Smooth muscle cell (in vitro differentiated cells): ENCODE results near the gene SUPT3H. TPM values are rescaled to one million over a fixed set of nuclear protein-coding genes. Genes with fewer than 3 reads are reported as not detected.

Experiments used
- DNase-seq: peaks from one replicate; lab custom pipeline; 2025; ENCODE audit not compliant: unreplicated experiment; lab: John Stamatoyannopoulos, UW
- H2AFZ ChIP-seq: fragments of 200-600 bp; sonication (generic); 2 replicates; pipeline ENCODE4 v1.6.0; 2016; ENCODE audit warnings: antibody characterized with exemption, low read depth, mild to moderate bottlenecking
- H3F3A ChIP-seq: fragments of 200-600 bp; sonication (generic); 2 replicates; pipeline ENCODE4 v1.6.0; 2017; ENCODE audit warnings: antibody characterized with exemption, low read depth
- H3K27ac ChIP-seq: fragments of 200-600 bp; sonication (generic); 2 replicates; pipeline ENCODE4 v1.5.1; 2016; ENCODE audit warnings: low read depth, mild to moderate bottlenecking
- H3K27me3 ChIP-seq: fragments of 200-600 bp; sonication (generic); 2 replicates; pipeline ENCODE4 v1.6.1; 2016; ENCODE audit warnings: low read depth, mild to moderate bottlenecking
- H3K36me3 ChIP-seq: fragments of 200-600 bp; sonication (generic); 2 replicates; pipeline ENCODE4 v1.5.1; 2016; ENCODE audit warnings: low read depth
- H3K4me1 ChIP-seq: fragments of 200-600 bp; sonication (generic); 2 replicates; pipeline ENCODE4 v1.5.1; 2016; ENCODE audit warnings: low read depth
- H3K4me2 ChIP-seq: fragments of 200-600 bp; sonication (generic); 2 replicates; pipeline ENCODE4 v1.6.0; 2016; ENCODE audit warnings: mild to moderate bottlenecking
- H3K4me3 ChIP-seq: fragments of 200-600 bp; sonication (generic); 2 replicates; pipeline ENCODE4 v1.5.1; 2016; ENCODE audit warnings: mild to moderate bottlenecking
- H3K79me2 ChIP-seq: fragments of 200-600 bp; sonication (generic); 2 replicates; pipeline ENCODE4 v1.6.0; 2016; ENCODE audit warnings: low read depth, mild to moderate bottlenecking
- H3K9ac ChIP-seq: fragments of 200-600 bp; sonication (generic); 2 replicates; pipeline ENCODE4 v1.6.0; 2016; ENCODE audit warnings: low read depth
- H3K9me3 ChIP-seq: fragments of 200-600 bp; sonication (generic); replicated peaks from 2 replicates; pipeline ENCODE4 v1.5.1; 2016; ENCODE audit warnings: low read depth
- H4K20me1 ChIP-seq: fragments of 200-600 bp; sonication (generic); 2 replicates; pipeline ENCODE4 v1.6.0; 2016; ENCODE audit warnings: low read depth
- WGBS: methylation state at CpG from one replicate; pipeline ENCODE4 v1.1.7; 2016; ENCODE audit warnings: low lambda C conversion rate; 5-methylcytosine and 5-hydroxymethylcytosine counted together
- polyA plus RNA-seq: library from polyadenylated mRNA; unstranded; fragments of >200 nt; fragmentation: Nextera tagmentation; extraction: Ambion mirVana; gene quantifications from 2 replicates; pipeline ENCODE4 v1.2.1, GENCODE V29; 2016
- total RNA-seq: library from RNA; depleted of rRNA; stranded (reverse); fragments of >200 nt; gene quantifications from 2 replicates; pipeline ENCODE4 v1.2.3, GENCODE V29; 2014
- TF ChIP-seq, protein P1 (sequence below): fragments of 200-600 bp; sonication (generic); IDR thresholded peaks from 2 replicates; pipeline ENCODE4 v1.5.1; 2017; ENCODE audit warnings: borderline replicate concordance, mild to moderate bottlenecking, antibody characterized with exemption; ENCODE audit not compliant: insufficient read depth, poor library complexity, severe bottlenecking

Gene SUPT3H
- total and polyA plus RNA-seq, 2 experiments from 2014 or later: 19.4 to 22.9 TPM

GRCh38 chr6:45027126-45027525 is 350.6 kb downstream of the SUPT3H start:
- H3K36me3 ChIP-seq: no peaks in the 10 kb centered on the region
- no peaks in the 10 kb centered on the region for H4K20me1 ChIP-seq
- no peaks in the 10 kb centered on the region for H3F3A ChIP-seq
- H3K79me2 ChIP-seq: no peaks in the 10 kb centered on the region
- DNase-seq: no peak
- no peak overlapping the region for H3K27ac ChIP-seq
- H2AFZ ChIP-seq: no peak overlapping the region
- no peaks in the 10 kb centered on the region for H3K4me1 ChIP-seq
- no peaks in the 10 kb centered on the region for H3K27me3 ChIP-seq
- TF ChIP-seq, protein P1, sequence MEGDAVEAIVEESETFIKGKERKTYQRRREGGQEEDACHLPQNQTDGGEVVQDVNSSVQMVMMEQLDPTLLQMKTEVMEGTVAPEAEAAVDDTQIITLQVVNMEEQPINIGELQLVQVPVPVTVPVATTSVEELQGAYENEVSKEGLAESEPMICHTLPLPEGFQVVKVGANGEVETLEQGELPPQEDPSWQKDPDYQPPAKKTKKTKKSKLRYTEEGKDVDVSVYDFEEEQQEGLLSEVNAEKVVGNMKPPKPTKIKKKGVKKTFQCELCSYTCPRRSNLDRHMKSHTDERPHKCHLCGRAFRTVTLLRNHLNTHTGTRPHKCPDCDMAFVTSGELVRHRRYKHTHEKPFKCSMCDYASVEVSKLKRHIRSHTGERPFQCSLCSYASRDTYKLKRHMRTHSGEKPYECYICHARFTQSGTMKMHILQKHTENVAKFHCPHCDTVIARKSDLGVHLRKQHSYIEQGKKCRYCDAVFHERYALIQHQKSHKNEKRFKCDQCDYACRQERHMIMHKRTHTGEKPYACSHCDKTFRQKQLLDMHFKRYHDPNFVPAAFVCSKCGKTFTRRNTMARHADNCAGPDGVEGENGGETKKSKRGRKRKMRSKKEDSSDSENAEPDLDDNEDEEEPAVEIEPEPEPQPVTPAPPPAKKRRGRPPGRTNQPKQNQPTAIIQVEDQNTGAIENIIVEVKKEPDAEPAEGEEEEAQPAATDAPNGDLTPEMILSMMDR: no peak
- H3K4me2 ChIP-seq: no peak overlapping the region
- H3K9ac ChIP-seq: no peak overlapping the region
- H3K9me3 ChIP-seq: no peaks in the 10 kb centered on the region
- WGBS: 95% methylated on average over 4 of the region's 4 CpGs
- H3K4me3 ChIP-seq: no peak overlapping the region

DNA sequence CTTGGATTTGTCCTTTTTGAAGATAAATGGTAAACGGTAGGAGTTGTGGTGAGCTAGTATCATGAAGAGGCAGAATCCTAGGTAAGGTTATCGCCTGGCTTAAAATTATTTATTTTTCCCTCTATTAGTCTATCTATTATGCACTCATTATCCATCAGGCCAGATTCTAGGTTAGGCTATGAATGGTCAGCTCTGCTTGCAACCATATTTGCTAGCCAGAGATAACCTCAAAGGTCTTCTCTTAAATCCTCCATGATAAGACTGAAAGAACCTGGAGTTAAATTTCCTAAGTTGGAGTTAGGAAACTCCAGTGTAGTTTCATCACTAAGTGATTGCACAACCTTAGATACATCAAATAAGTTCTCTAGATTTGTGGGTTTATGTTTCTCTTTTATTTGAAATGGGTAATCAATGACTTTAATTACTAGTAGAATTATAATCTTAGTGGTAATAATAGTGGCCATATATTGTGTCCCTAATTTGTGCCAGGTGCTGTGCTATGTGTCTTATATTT is 351.7 kb downstream of the SUPT3H start:
- H3K9me3 ChIP-seq: no peaks in the 10 kb centered on the region
- no peaks in the 10 kb centered on the region for H3K27me3 ChIP-seq
- H4K20me1 ChIP-seq: no peaks in the 10 kb centered on the region
- H3K9ac ChIP-seq: no peak overlapping the region
- WGBS: 98% methylated on average over 2 of the region's 2 CpGs
- H3K4me2 ChIP-seq: no peak overlapping the region
- TF ChIP-seq, protein P1: no peak
- no peaks in the 10 kb centered on the region for H3K36me3 ChIP-seq
- H2AFZ ChIP-seq: no peak overlapping the region
- H3K79me2 ChIP-seq: no peaks in the 10 kb centered on the region
- no peak for DNase-seq
- H3K27ac ChIP-seq: no peak overlapping the region
- H3K4me1 ChIP-seq: no peaks in the 10 kb centered on the region
- H3F3A ChIP-seq: no peaks in the 10 kb centered on the region
- H3K4me3 ChIP-seq: no peak overlapping the region

DNA sequence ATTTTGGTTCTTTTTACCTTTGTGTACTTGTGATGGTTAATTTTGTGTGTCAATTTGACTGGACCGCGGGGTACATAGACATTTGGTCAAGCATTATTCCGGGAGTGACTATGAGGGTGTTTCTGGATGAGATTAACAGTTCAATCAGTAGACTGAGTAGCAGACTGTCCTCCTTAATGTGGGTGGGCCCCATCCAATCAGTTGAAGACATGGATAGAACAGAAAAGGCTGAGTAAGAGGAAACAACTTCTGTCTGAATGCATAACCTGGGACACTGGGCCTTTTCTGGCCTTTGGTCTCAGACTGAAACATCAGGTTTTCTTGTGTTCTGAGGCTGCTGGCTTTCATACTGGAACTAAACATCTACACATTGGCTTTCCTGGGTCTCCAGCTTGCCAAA is 353.1 kb downstream of the SUPT3H start:
- Histone ChIP-seq H3K27me3 (no peaks in the 10 kb centered on the region), H3K36me3 (no peaks in the 10 kb centered on the region), H3K9ac (no peak overlapping the region), H3K9me3 (no peaks in the 10 kb centered on the region), H3K4me2 (no peak overlapping the region), H4K20me1 (no peaks in the 10 kb centered on the region), H3K27ac (no peak overlapping the region), H3F3A (no peaks in the 10 kb centered on the region), H3K79me2 (no peaks in the 10 kb centered on the region), H2AFZ (no peak overlapping the region), H3K4me3 (no peak overlapping the region), H3K4me1 (no peaks in the 10 kb centered on the region)
- TF ChIP-seq, protein P1: no peak
- 100% methylated on average over 3 of the region's 3 CpGs for WGBS
- no peak for DNase-seq

DNA sequence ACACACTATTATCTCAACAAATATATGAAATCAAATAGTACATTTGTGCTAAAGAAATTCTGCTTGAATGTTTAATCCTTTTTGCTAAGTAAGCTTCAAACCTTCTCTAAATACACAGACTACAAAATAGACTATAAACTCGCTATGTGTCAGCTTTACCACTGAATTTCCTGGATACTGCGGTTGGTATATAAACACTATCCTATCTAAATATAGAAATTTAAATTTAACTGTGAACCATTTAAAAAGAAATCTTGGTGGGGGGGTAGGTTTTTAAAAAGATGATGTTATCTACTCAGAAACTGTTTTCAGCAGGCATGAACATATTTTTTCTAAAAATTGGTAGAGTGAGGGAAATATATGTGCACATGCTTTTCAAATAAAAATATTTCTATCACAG is 356.1 kb downstream of the SUPT3H start:
- H3K36me3 ChIP-seq: no peaks in the 10 kb centered on the region
- H3F3A ChIP-seq: no peaks in the 10 kb centered on the region
- no peaks in the 10 kb centered on the region for H3K79me2 ChIP-seq
- H3K4me2 ChIP-seq: peak overlapping the region; percentile 42
- WGBS: 57% methylated on average over 2 of the region's 2 CpGs
- H3K9me3 ChIP-seq: no peaks in the 10 kb centered on the region
- H2AFZ ChIP-seq: no peak overlapping the region
- no peak for DNase-seq
- H3K27me3 ChIP-seq: no peaks in the 10 kb centered on the region
- H4K20me1 ChIP-seq: no peaks in the 10 kb centered on the region
- no peak overlapping the region for H3K9ac ChIP-seq
- no peak overlapping the region for H3K27ac ChIP-seq
- TF ChIP-seq, protein P1: no peak
- H3K4me1 ChIP-seq: no peaks in the 10 kb centered on the region
- H3K4me3 ChIP-seq: no peak overlapping the region
